Ovary (tissue), 3 donors: ENCODE data around the gene SAMD4A.

ENCODE experiments used
- EP300 ChIP-seq: sonication (generic); formaldehyde crosslinking; IDR thresholded peaks from one replicate; pipeline ENCODE4 v1.6.1; 2017; ENCODE audit warnings: antibody characterized with exemption
- POLR2A ChIP-seq: fragments of 450-650 bp; IDR thresholded peaks from one replicate; pipeline ENCODE4 v1.6.1; 2017; ENCODE audit warnings: antibody characterized with exemption, mild to moderate bottlenecking, moderate library complexity
- TF ChIP-seq, protein P1 (sequence below), 3 donors: fragments of 450-650 bp in 2 of 3; fragments of 200-600 bp in 1 of 3; IDR thresholded peaks; one replicate each; pipeline versions ENCODE4 v1.5.1 to v1.8.0; 2016 to 2022; ENCODE audit warnings: antibody characterized with exemption in 3 of 3, mild to moderate bottlenecking in 1 of 3
- donor health status: DM: no; HTN: no; CAD: no.

DNA sequence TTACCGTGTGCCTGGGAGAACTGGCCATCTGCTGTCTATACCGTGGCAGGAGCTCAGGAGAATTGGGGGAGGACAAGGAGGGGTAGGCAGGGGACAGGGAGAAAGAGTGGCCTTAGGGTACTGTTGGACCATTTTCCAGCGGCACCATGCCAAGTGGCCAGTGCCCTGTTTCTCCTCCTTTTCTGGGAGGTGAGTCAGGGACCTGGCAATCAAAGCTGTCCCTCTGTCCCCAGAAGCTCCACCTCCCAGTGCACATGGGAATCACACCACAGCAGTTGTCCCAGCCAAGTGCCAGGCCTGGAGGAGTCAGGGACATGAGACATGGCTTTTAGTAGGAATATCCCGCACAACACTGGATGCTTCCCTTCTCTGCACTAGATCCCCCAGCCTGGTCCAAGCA lies 217.7 kb downstream of the SAMD4A start:
- no peak for TF ChIP-seq POLR2A
- TF ChIP-seq, protein P1, sequence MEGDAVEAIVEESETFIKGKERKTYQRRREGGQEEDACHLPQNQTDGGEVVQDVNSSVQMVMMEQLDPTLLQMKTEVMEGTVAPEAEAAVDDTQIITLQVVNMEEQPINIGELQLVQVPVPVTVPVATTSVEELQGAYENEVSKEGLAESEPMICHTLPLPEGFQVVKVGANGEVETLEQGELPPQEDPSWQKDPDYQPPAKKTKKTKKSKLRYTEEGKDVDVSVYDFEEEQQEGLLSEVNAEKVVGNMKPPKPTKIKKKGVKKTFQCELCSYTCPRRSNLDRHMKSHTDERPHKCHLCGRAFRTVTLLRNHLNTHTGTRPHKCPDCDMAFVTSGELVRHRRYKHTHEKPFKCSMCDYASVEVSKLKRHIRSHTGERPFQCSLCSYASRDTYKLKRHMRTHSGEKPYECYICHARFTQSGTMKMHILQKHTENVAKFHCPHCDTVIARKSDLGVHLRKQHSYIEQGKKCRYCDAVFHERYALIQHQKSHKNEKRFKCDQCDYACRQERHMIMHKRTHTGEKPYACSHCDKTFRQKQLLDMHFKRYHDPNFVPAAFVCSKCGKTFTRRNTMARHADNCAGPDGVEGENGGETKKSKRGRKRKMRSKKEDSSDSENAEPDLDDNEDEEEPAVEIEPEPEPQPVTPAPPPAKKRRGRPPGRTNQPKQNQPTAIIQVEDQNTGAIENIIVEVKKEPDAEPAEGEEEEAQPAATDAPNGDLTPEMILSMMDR (IDR thresholded peaks at IDR 0.05): no peak
- no peak for TF ChIP-seq EP300
